ENCODE data around the gene CMSS1.

The CMSS1 gene

DNA sequence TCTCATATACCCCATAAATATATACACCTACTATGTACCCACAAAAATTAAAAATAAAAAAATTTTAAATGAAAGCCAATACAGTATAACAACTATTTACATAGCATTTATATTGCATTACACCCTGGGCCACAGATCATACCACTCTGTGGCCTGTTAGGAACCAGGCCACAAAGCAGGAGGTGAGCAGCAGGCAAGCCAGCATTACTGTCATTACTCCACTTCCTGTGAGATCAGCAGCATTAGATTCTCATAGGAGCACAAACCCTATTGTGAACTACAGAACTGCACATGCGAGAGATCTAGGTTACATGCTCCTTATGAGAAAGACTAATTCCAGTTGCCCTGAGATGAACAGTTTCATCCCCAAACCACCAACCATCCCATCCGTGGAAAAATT, 279.2 kb downstream of the CMSS1 start:
- DNase-seq: no peak

GRCh38 chr3:100097919-100098783, 280.5 kb downstream of the CMSS1 start:
- DNase-seq: no peak

DNA sequence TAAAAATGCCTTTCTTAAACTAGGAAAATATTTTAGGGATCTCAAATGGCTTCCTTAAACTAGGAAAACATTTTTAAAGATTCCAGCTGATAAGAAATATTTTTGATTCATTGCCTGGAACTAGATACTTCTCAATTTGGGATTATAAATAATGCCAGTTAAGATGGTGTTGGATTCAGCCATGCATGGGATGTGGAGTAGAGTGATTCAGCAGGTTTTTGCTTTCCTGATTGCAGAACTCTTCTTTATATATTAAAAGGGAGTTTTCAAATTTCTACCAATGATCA, 281.1 kb downstream of the CMSS1 start:
- DNase-seq: no peak

GRCh38 chr3:100099621-100100020, 282.0 kb downstream of the CMSS1 start:
- no peak for DNase-seq

GRCh38 chr3:100100425-100100824, 282.8 kb downstream of the CMSS1 start:
- no peak for DNase-seq

GRCh38 chr3:100102757-100103156, 285.1 kb downstream of the CMSS1 start:
- DNase-seq: no peak

DNA sequence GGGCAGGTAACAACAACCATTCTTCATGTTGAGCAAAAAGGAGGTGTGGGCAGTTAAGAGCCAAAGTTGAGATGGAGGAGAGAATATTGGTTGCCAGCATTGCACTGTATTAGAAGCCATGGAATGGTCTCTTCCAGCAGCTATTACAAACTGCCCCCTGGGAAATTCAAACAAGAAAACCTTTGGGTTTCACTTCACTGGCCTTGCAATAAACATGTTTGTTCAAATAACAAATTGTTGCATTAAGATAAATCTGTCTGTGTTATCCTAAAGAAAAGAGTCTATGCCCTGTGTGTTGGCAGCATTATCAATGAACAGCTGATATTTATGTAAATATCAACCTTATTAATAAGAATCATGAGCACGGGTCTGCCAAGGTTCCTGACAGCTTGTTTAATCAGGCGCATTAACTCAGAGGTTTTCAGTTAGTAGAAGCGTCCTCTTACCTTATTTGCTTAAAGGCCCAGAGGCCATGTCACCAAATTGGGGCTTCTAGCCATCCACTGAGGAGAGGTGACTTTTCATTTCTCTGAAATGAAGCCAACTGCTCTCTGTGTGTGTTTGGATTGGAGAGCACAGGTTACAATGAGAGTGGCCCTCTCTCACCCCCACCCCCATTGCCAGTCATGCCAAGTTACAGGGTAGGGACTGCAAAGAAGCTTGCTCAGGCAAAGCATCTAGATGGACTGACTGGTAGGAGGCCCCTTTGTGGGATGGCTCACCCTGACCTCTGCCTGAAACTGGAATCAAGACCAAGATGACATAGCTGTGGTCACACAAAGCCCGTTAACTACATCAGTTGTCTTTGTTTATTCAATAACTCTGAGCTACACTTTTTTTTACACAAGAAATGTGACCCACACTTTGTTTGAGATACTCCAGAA, 286.1 kb downstream of the CMSS1 start:
- DNase-seq: no peak

DNA sequence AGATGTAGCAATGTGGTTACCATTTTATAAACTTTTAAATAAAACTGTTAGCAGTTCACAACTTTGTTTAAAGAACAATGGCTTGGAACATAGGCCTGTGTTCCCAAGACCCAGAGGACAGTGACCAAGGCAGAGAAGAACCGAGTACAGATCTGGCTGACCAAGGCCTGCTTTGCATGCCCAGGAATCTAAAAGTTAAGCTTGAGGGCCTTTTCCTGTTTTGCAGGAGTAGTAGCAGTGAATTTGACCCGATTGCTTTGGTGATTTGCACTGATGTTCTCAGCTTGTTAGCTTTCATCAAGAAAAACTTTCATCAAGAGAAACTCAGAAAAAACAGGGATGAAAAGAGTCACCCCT, 286.8 kb downstream of the CMSS1 start:
- no peak for DNase-seq

DNA sequence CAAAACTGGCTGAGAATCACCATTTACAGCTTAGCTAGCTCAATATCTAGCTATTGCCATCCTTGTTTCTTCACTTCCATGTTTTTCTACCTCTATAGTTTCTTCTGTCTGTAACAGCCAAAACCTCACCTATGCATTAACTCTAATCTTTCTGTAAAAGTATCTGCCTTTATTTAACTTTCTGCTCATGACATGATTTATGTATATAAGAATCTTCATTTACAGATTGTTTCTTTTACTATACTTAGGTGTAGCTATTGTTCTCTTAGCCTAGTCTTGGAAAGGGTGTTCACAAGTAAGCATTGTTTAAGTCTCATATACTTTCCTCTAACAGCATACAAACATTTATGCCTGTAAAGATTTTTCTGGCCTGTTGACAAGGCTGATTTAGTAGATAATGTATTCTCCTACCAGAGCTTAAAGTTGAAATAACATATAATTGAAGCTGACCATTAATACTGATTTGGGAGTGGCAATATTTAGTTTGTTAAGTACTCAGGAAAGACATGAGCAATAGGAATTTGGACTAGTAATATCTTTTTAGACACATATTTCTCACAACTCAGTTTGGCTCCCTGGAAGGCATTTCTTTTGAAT, 287.3 kb downstream of the CMSS1 start:
- DNase-seq: no peak

GRCh38 chr3:100105501-100105900, 287.8 kb downstream of the CMSS1 start:
- DNase-seq: no peak

DNA sequence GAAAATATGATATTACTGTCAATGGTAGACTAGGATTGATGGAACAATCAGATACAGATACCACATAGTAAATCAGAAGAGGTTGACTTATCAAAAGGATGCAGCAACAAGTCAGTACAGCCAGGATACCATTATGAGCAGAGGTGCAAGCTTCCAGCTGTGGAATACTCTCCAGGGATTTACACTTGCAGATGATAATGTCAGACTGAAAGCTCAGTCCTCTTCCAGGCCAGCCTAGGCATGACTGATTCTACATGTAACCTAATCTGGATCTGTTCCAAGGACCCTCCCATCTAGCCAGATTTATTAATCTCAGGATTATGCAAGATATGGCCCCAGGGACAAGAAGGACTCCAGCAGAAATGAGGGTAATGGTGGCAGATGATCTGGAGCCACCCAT, 288.4 kb downstream of the CMSS1 start:
- no peak for DNase-seq

DNA sequence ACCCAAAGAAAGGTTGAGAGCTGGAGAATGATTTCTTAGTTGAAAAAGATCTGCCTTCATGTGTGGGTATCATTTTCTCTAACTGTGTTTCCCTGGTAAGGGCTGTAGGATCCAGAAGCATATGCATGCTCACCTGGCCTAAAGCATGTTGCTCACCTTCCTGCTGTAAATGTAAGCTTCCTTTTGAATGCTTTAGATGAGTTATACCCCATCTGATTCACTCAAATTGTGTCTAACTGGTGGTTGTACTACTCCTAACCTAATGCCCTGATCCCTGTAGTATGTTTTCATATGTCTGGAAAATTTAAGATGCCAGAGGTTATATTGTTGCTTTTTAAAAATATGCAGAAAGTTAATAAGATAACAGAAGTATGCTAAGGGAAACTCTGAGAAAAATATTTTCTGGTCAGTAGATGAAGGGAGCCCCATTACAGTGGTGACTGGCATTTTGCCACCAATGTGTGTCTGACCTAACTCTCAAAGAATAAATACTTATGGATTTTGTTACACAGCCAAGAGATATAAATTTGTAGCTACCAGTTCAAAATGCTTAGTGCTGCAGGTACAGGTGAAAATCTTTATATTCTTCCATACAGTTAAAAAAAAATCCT, 289.0 kb downstream of the CMSS1 start:
- no peak for DNase-seq

GRCh38 chr3:100107221-100107814, 289.7 kb downstream of the CMSS1 start:
- DNase-seq: no peak

GRCh38 chr3:100108464-100109079, 290.9 kb downstream of the CMSS1 start:
- no peak for DNase-seq

GRCh38 chr3:100110162-100110561, 292.5 kb downstream of the CMSS1 start:
- DNase-seq: no peak

DNA sequence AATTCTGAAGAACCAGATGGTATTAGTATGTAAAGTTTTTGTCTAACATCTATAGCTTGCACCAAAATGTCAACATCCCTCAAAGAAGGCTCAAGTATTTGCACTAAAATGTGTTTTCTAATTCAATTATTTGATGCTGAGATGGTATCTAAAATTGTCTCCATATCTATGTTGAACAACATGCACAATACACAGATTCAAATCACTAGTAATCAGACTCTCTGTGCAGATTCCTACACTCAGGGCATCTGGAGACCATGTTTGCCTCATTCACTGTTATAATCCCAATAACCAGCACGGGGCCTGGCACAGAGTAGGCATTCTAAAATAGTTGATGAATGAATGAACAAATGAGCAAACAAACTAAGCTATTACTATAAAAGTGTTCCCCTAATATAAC, 294.1 kb downstream of the CMSS1 start:
- no peak for DNase-seq

DNA sequence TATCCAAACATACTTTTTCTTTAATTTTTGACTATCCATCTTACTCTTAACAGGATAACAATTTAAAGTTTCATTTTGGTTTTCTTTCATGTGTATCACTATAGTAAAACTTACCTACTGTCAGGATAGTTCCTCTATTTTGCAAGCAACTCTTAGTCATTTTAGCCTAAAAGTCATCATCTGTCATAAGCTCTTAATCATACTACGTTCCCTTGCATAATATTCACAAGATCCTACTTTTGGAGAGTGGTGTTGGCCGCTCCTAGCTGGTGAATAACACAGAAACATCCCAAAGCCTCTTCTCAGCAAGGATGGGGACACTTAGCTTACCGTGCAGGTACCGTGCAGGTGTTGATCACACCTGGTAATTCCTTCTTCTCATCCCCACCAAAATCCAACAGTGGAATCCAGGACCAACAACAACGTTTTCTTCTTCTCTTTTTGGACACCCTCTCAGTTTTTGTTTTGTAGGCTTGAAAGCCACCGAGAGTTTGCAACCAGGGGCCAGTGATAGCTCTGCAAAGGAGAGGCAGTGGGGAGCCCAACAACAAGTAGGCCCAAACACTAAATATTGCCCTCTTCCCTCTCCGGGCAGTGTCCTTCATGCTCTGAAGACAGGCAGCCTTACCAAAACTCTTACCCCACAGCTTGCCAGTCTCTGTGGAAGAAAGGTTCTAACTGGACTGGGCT, 296.2 kb downstream of the CMSS1 start:
- DNase-seq: no peak

DNA sequence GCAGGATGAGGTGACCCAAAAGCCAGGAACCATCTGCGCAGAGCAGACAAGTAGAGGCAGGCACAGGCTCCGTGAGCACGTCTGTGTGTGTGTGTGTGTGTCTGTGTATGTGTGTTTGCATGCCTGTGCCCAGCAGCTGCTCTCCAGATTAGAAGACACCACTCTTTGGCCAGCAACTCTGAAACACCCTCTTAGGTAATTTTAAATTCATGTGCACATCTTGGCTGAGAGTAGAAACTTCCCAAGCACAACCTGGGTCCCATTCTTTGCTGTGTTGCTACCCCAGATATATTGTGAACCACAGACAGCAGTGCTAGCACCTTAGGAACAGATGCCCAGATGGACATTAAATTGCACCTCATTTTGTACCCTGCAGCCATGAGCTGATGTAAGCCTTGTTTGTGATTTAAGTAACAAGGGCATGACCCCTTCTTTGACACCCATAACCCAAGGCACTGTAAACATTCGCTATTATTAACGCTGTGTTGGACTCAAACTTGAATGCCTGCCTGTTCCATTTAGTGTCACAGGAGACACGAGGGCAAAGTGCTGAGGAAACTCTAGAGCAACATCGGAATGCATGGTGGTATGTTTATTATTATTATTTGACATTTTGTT, 296.9 kb downstream of the CMSS1 start, which contains the start of gene FILIP1L:
Gene FILIP1L (minus strand): TSS at position 89 of the 618 bp plus-strand sequence.
- no peak for DNase-seq

DNA sequence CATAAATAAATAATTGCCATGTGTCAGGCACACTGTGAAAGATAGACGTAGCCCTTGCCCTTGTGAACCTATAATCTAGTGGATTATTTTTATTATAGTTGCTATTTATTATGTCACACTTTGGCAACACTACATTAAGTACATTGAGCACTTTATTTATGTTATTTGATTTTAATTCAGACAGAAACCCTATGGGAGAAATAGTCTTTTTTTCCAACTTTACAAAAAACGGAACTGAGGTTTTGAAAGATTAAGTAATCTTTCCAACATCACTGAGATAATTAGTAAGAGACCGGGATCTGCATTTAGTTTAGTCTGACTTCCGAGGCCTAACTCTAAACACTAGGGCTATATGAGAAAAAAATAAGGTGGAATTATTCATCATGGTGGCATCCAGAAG, 299.4 kb downstream of the CMSS1 start:
- DNase-seq: no peak

GRCh38 chr3:100120012-100120411, 302.4 kb downstream of the CMSS1 start:
- DNase-seq: no peak

GRCh38 chr3:100120693-100121092, 303.0 kb downstream of the CMSS1 start:
- DNase-seq: no peak
